Stimulated activated CD8-positive, alpha-beta memory T cell treated with anti-CD3 and anti-CD28 coated beads, Interleukin-7, amount 100 ng/mL, for 4 hours (primary cell): ENCODE measurements around the gene SCAMP5.

Experiments used
- DNase-seq, 2 donors: peaks; one replicate each; pipeline ENCODE4 v3.0.0-alpha.2; 2020; ENCODE audit warnings: low read depth in 2 of 2

The SCAMP5 gene

GRCh38 chr15:74995182-74995778, at the start of gene SCAMP5:
Gene SCAMP5, plus strand, starts transcription at chr15:74995563. Its CDS starts 16,277 bp downstream, at chr15:75011840.
- DNase-seq: peak; percentile 70 to 77

GRCh38 chr15:74950078-74950908, 45.1 kb upstream of the SCAMP5 start:
- DNase-seq: peak; percentile 46 to 74

- no peak for DNase-seq
Measured at GRCh38 chr15:74951006-74951405, 44.4 kb upstream of the SCAMP5 start.

- DNase-seq: no peak
Measured at GRCh38 chr15:74954515-74954914, 40.8 kb upstream of the SCAMP5 start.

GRCh38 chr15:74955017-74955416, 40.3 kb upstream of the SCAMP5 start:
- no peak for DNase-seq

GRCh38 chr15:74955796-74956647, 39.3 kb upstream of the SCAMP5 start:
- peak; percentile 40 to 62 for DNase-seq

- DNase-seq: peak; percentile 26 to 69
Measured at GRCh38 chr15:74956648-74957475, 38.5 kb upstream of the SCAMP5 start, which contains the start of gene RPP25. Gene RPP25, minus strand, starts transcription at chr15:74956772. Its CDS starts 189 bp downstream, at chr15:74956583.

GRCh38 chr15:74957476-74958035, 37.8 kb upstream of the SCAMP5 start:
- DNase-seq: no peak

GRCh38 chr15:74958320-74958907, 36.9 kb upstream of the SCAMP5 start:
- no peak for DNase-seq

- no peak for DNase-seq
Measured at GRCh38 chr15:74958908-74959585, 36.3 kb upstream of the SCAMP5 start.

GRCh38 chr15:74959586-74959939, 35.8 kb upstream of the SCAMP5 start:
- DNase-seq: no peak

- DNase-seq: no peak
Measured at GRCh38 chr15:74960286-74960685, 35.1 kb upstream of the SCAMP5 start.

GRCh38 chr15:74960995-74961588, 34.3 kb upstream of the SCAMP5 start:
- DNase-seq: no peak

- no peak for DNase-seq
Measured at GRCh38 chr15:74961616-74962015, 33.7 kb upstream of the SCAMP5 start.

- no peak for DNase-seq
Measured at GRCh38 chr15:74962219-74962618, 33.1 kb upstream of the SCAMP5 start.

- DNase-seq: no peak
Measured at GRCh38 chr15:74962671-74963070, 32.7 kb upstream of the SCAMP5 start.

GRCh38 chr15:74963213-74963612, 32.1 kb upstream of the SCAMP5 start:
- no peak for DNase-seq

- no peak for DNase-seq
Measured at GRCh38 chr15:74964794-74965193, 30.6 kb upstream of the SCAMP5 start.

GRCh38 chr15:74967670-74968069, 27.7 kb upstream of the SCAMP5 start:
- DNase-seq: no peak

GRCh38 chr15:74976159-74976558, 19.2 kb upstream of the SCAMP5 start:
- no peak for DNase-seq
